Aorta (tissue), 5 donors: Measurements from ENCODE around the gene IGFBP5. TPM values are rescaled to one million over a fixed set of nuclear protein-coding genes. Genes with fewer than 3 reads are reported as not detected.

Experiments
- ATAC-seq: fragments of 200-7000 bp; cut with Tn5 transposase; one replicate; pipeline ENCODE4 v1.9.1; 2022; ENCODE audit warnings: moderate library complexity; ENCODE audit not compliant: low FRiP score
- DNase-seq, 2 donors: peaks; one replicate each; pipeline ENCODE4 v3.0.0-alpha.2; 2020
- H3K27ac ChIP-seq, 2 donors: one replicate each; pipeline ENCODE4 v1.5.1; 2013; ENCODE audit warnings: low read length in 2 of 2, mild to moderate bottlenecking in 2 of 2, moderate library complexity in 2 of 2, control low read depth in 1 of 2, inconsistent platforms in 1 of 2, low read depth in 1 of 2
- H3K27me3 ChIP-seq, 2 donors: one replicate each; pipeline ENCODE4 v1.6.1; 2013; ENCODE audit warnings: control low read depth in 1 of 2, low read length in 1 of 2, mild to moderate bottlenecking in 1 of 2, moderate library complexity in 1 of 2; ENCODE audit not compliant: insufficient read depth in 2 of 2, control insufficient read depth in 1 of 2
- H3K36me3 ChIP-seq, 2 donors: one replicate each; pipeline ENCODE4 v1.6.1; 2013; ENCODE audit warnings: control low read depth in 1 of 2, low read length in 1 of 2, mild to moderate bottlenecking in 1 of 2; ENCODE audit not compliant: insufficient read depth in 2 of 2, control insufficient read depth in 1 of 2
- H3K4me1 ChIP-seq, 2 donors: one replicate each; pipeline ENCODE4 v1.6.1; 2013; ENCODE audit warnings: low read length in 2 of 2, control low read depth in 1 of 2, mild to moderate bottlenecking in 1 of 2, moderate library complexity in 1 of 2; ENCODE audit not compliant: insufficient read depth in 2 of 2, control insufficient read depth in 1 of 2
- H3K4me3 ChIP-seq, 2 donors: one replicate each; pipeline ENCODE4 v1.5.1; 2013; ENCODE audit warnings: low read length in 2 of 2, control low read depth in 1 of 2, mild to moderate bottlenecking in 1 of 2
- H3K9me3 ChIP-seq: one replicate; pipeline ENCODE4 v1.6.1; 2013; ENCODE audit warnings: mild to moderate bottlenecking, low read length; ENCODE audit not compliant: control insufficient read depth
- WGBS, 2 donors: extraction: QIAGEN DNeasy Blood & Tissue Kit; methylation state at CpG; one replicate each; pipeline ENCODE4 v1.1.7; 2013; 5-methylcytosine and 5-hydroxymethylcytosine counted together
- intact Hi-C, 2 donors: fragments of 100-400 bp; cut with DNase I; formaldehyde crosslinking; loops; one replicate each; pipeline versions ENCODE4 v1.14.2 to v1.15.0; 2022
- polyA plus RNA-seq, 2 donors: library from polyadenylated mRNA; stranded (reverse); fragments of 200-250 nt; gene quantifications; one replicate each; pipeline ENCODE4 v1.2.3, GENCODE V29; 2013
- total RNA-seq, 2 donors: library from RNA; stranded (reverse); fragmentation: NEBNext Ultra II Directional; extraction: Animal tissue kit (Norgen Biotek cat#: 25700); gene quantifications; one replicate each; pipeline ENCODE4 v1.2.1, GENCODE V29; 2021
- donor health status: healthy with polysubstance abuse.
- donor health status: Bipolar disorder and iron deficiency.
- donor health status: DM: no; HTN: no; CAD: no.
- donor health status: DM: no; HTN: no; CAD: no.
- donor health status: DM: yes; HTN: yes; CAD: no.

Gene IGFBP5
- total and polyA plus RNA-seq, 4 donors: 123 to 1,222 (median 597) TPM

DNA sequence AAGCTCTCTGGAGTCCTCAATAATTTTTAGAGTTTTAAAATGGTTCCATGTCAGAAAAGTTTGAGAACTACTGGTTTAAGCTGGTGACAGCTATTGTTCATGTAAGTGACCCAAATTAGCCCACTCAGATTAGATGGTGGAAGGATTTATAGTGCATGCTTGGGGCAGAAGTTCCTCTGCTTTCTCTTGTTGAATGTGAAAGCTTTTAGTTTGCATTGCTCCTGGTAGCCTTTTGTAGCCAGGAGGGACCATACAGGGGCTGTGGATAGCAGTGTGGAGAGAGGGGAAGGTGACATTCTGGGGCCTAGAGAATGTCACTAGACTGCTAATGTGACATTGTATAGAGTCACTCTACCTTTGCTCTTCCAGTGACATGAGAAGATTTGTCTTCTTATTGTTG lies 40.3 kb upstream of the IGFBP5 start:
- Histone ChIP-seq H3K36me3 (no peaks in the 10 kb centered on the region), H3K4me3 (no peak overlapping the region), H3K9me3 (no peaks in the 10 kb centered on the region), H3K27ac (no peak overlapping the region), H3K4me1 (no peaks in the 10 kb centered on the region), H3K27me3 (no peaks in the 10 kb centered on the region)
- ATAC-seq: no peak
- intact Hi-C loops: no loop called here
- DNase-seq: no peak

DNA sequence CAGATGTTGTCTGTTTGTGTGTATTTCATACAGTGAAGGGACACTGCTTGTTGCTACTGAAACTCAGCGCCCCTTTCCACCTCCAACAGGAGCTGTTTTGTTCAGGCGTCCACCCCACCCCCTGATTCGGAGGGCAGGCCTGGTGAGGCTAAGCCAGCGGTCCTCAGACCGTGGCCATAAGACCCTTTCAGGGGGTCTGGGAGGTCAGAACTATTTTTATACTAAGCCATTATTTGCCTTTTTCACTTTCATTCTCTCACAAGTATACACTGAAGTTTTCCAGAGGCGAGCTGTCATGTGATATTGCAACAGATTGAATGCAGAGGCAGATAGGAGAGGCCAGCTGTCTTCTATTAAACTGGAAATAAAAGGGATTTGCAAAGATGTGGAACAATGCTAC lies 39.7 kb upstream of the IGFBP5 start:
- H3K36me3 ChIP-seq: no peaks in the 10 kb centered on the region
- no peaks in the 10 kb centered on the region for H3K27me3 ChIP-seq
- H3K4me1 ChIP-seq: no peaks in the 10 kb centered on the region
- no peaks in the 10 kb centered on the region for H3K9me3 ChIP-seq
- intact Hi-C loops: no loop called here
- no peak overlapping the region for H3K4me3 ChIP-seq
- DNase-seq (no peak), ATAC-seq (peak; percentile 31)
- no peak overlapping the region for H3K27ac ChIP-seq
- 87 to 99% methylated on average over 6 of the region's 6 CpGs for WGBS, 2 donors

DNA sequence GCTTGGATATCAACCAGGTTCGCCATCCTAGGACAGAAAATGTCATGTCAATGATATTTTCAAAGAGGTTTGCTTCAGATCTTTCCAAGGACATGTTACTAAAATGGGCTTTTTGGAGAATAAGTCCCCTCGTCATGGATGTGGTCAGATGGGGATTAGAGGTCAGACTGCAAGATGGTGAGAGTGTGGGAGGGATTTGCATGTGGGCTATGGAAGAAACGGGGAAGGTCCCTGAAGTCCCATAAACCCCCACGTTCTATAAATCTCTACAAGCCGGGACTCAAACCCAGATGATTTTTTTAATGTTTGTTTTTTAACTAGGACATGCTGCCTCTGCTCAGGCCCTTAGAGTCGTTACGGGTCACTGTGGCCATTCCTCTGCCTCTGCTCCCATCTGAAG lies 37.7 kb upstream of the IGFBP5 start:
- H3K27ac ChIP-seq: no peak overlapping the region
- no peaks in the 10 kb centered on the region for H3K9me3 ChIP-seq
- intact Hi-C loops: no loop called here
- ATAC-seq (no peak), DNase-seq (no peak)
- H3K36me3 ChIP-seq: no peaks in the 10 kb centered on the region
- H3K4me3 ChIP-seq: no peak overlapping the region
- no peaks in the 10 kb centered on the region for H3K4me1 ChIP-seq
- no peaks in the 10 kb centered on the region for H3K27me3 ChIP-seq
- WGBS, 2 donors: 94 to 95% methylated on average over 7 of the region's 7 CpGs

DNA sequence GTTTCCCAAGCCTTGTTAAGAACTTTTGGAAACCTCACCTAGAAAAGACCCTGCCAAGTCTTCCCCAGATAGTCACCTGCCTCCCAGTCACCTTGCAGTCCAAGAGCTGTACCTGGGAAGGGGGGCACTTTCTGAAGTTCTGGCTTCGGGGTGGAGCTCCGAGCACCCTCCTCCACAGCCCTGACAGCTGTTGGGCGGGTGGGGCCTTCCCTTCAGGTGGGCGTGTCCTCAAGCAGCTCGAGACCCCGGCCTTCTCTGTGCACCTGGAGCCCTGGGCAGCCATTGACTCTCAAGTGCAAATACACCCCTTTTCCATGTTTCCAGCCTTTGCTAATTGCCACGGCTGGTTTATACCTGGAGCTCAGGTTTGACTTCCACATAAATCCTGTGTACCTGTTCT lies 37.0 kb upstream of the IGFBP5 start:
- DNase-seq (no peak), ATAC-seq (no peak)
- H3K36me3 ChIP-seq: no peaks in the 10 kb centered on the region
- H3K9me3 ChIP-seq: no peaks in the 10 kb centered on the region
- no peaks in the 10 kb centered on the region for H3K4me1 ChIP-seq
- H3K4me3 ChIP-seq: no peak overlapping the region
- H3K27me3 ChIP-seq: no peaks in the 10 kb centered on the region
- H3K27ac ChIP-seq: no peak overlapping the region
- 89 to 92% methylated on average over 7 of the region's 7 CpGs for WGBS, 2 donors
- intact Hi-C loops: no loop called here

DNA sequence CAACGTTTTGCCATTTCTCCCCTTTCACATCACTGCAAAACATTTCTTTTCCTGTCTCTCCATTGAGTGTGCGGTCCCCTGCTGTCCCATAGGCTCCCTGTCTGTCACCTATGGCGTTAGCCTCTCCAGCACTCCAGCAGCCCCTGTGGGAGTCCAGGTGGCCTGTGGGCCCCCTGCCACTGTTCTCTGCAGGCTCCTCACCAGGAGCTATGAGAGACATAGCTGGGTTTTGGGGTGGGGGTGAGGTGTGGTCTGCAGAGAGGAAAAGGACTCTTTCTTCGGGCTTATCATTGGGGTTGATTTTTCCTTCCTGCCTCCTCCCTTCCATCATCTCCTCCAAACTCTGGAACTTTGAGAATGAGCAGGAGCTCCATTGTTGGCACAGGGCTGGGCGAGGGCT lies 36.1 kb upstream of the IGFBP5 start:
- H3K27ac ChIP-seq: no peak overlapping the region
- no peak for ATAC-seq
- intact Hi-C loops: no loop called here

GRCh38 chr2:216730871-216731270 lies 35.5 kb upstream of the IGFBP5 start:
- Histone ChIP-seq H3K27ac (no peak overlapping the region), H3K27me3 (no peaks in the 10 kb centered on the region), H3K9me3 (no peaks in the 10 kb centered on the region), H3K36me3 (no peaks in the 10 kb centered on the region), H3K4me3 (no peak overlapping the region), H3K4me1 (no peaks in the 10 kb centered on the region)
- intact Hi-C loops: no loop called here
- 73 to 75% methylated on average over 5 of the region's 5 CpGs for WGBS, 2 donors
- ATAC-seq (no peak), DNase-seq (no peak)

More for the DNA sequence above, 36.1 kb upstream of the IGFBP5 start:
- H3K4me1 ChIP-seq: no peaks in the 10 kb centered on the region
- H3K36me3 ChIP-seq: no peaks in the 10 kb centered on the region
- H3K9me3 ChIP-seq: no peaks in the 10 kb centered on the region
- no peaks in the 10 kb centered on the region for H3K27me3 ChIP-seq
- no peak for DNase-seq
- H3K4me3 ChIP-seq: no peak overlapping the region
- 87% methylated on average over 5 of the region's 5 CpGs for WGBS, 2 donors

- Histone ChIP-seq H3K27ac (no peak overlapping the region), H3K36me3 (no peaks in the 10 kb centered on the region), H3K9me3 (no peaks in the 10 kb centered on the region), H3K4me1 (no peaks in the 10 kb centered on the region), H3K4me3 (no peak overlapping the region), H3K27me3 (no peaks in the 10 kb centered on the region)
- no peak for ATAC-seq
- 92 to 94% methylated on average over 8 of the region's 8 CpGs for WGBS, 2 donors
- intact Hi-C loops: no loop called here
- DNase-seq: no peak
Measured at GRCh38 chr2:216727346-216728122, 32.2 kb upstream of the IGFBP5 start.

- intact Hi-C loops: no loop called here
- H3K36me3 ChIP-seq: no peaks in the 10 kb centered on the region
- WGBS, 2 donors: 97 to 100% methylated on average over 5 of the region's 5 CpGs
- DNase-seq (no peak), ATAC-seq (no peak)
- no peaks in the 10 kb centered on the region for H3K9me3 ChIP-seq
- H3K27ac ChIP-seq: no peak overlapping the region
- no peaks in the 10 kb centered on the region for H3K4me1 ChIP-seq
- H3K27me3 ChIP-seq: no peaks in the 10 kb centered on the region
- H3K4me3 ChIP-seq: no peak overlapping the region
Measured at GRCh38 chr2:216724190-216724589, 28.8 kb upstream of the IGFBP5 start.

GRCh38 chr2:216721141-216721540 lies 25.8 kb upstream of the IGFBP5 start:
- intact Hi-C loops: no loop called here
- no peaks in the 10 kb centered on the region for H3K9me3 ChIP-seq
- no peak overlapping the region for H3K4me3 ChIP-seq
- 92 to 100% methylated on average over 1 of the region's 1 CpG for WGBS, 2 donors
- no peaks in the 10 kb centered on the region for H3K36me3 ChIP-seq
- ATAC-seq (no peak), DNase-seq (no peak)
- no peaks in the 10 kb centered on the region for H3K27me3 ChIP-seq
- no peaks in the 10 kb centered on the region for H3K4me1 ChIP-seq
- H3K27ac ChIP-seq: no peak overlapping the region
